Spinal cord (tissue), 10 donors: ENCODE data around the gene HNRNPH2. TPM values are rescaled to one million over a fixed set of nuclear protein-coding genes. Genes with fewer than 3 reads are reported as not detected.

Source experiments
- DNase-seq, 6 donors: peaks; one replicate each; pipeline versions ENCODE4 v3.0.0 to v3.0.0-alpha.2; 2013 to 2015; ENCODE audit warnings: low spot score in 6 of 6, low read depth in 4 of 6
- H3K27ac ChIP-seq: one replicate; pipeline ENCODE4 v1.5.1; 2013; ENCODE audit warnings: low read depth, low read length, control low read depth
- H3K27me3 ChIP-seq: one replicate; pipeline ENCODE4 v1.6.1; 2013; ENCODE audit warnings: low read length; ENCODE audit not compliant: control insufficient read depth, insufficient read depth
- H3K36me3 ChIP-seq: one replicate; pipeline ENCODE4 v1.6.1; 2013; ENCODE audit warnings: low read length; ENCODE audit not compliant: control insufficient read depth, insufficient read depth
- H3K4me1 ChIP-seq: one replicate; pipeline ENCODE4 v1.6.1; 2013; ENCODE audit warnings: low read length; ENCODE audit not compliant: control insufficient read depth, insufficient read depth
- H3K4me3 ChIP-seq: one replicate; pipeline ENCODE4 v1.5.1; 2013; ENCODE audit warnings: low read depth, low read length, control low read depth
- H3K9me3 ChIP-seq: one replicate; pipeline ENCODE4 v1.6.1; 2013; ENCODE audit warnings: low read length; ENCODE audit not compliant: control insufficient read depth, insufficient read depth
- WGBS: methylation state at CpG from one replicate; pipeline ENCODE4 v1.1.5; 2013; ENCODE audit warnings: missing lambda C conversion rate; ENCODE audit not compliant: insufficient coverage; 5-methylcytosine and 5-hydroxymethylcytosine counted together
- polyA plus RNA-seq, 2 donors: library from polyadenylated mRNA; unstranded; fragments of 120-200 nt; gene quantifications; one replicate each; pipeline ENCODE4 v1.2.1, GENCODE V29; 2013; ENCODE audit not compliant: insufficient read length in 2 of 2
- total RNA-seq, 2 donors: library from RNA; depleted of rRNA in 1 of 2; stranded (reverse); fragments of 120-200 nt in 1 of 2; fragments of >200 nt in 1 of 2; gene quantifications; one replicate each; pipeline versions ENCODE4 v1.2.3 to v1.2.4, GENCODE V29; 2013 to 2014
- donor health status: healthy.

Gene HNRNPH2
- total and polyA plus RNA-seq, 4 donors = 63.7 to 111 (median 85.8) TPM

DNA sequence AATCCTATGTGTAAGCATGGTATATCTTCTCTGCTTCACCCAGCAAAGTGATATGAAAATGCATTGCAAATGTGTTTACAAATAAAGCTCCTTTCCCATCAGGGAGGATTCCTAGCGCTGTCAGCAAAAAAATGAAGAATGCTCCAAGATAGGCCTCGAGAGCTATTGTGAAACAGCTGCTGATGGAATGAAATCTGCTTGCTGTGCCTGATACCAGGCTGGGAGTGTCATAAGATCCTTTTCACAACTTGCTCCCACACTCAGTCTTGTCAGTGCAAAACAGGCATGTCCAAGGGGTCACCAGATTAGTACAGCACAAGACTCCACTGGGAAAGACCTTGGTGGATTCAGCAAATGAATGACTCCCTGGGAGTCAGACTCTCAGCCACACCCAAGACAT lies 34.1 kb downstream of the HNRNPH2 start:
- no peak overlapping the region for H3K4me3 ChIP-seq
- H3K27me3 ChIP-seq = no peaks in the 10 kb centered on the region
- WGBS = 56% methylated on average over 1 of the region's 2 CpGs
- no peaks in the 10 kb centered on the region for H3K4me1 ChIP-seq
- DNase-seq = no peak
- H3K27ac ChIP-seq = no peak overlapping the region
- no peaks in the 10 kb centered on the region for H3K9me3 ChIP-seq
- no peaks in the 10 kb centered on the region for H3K36me3 ChIP-seq

DNA sequence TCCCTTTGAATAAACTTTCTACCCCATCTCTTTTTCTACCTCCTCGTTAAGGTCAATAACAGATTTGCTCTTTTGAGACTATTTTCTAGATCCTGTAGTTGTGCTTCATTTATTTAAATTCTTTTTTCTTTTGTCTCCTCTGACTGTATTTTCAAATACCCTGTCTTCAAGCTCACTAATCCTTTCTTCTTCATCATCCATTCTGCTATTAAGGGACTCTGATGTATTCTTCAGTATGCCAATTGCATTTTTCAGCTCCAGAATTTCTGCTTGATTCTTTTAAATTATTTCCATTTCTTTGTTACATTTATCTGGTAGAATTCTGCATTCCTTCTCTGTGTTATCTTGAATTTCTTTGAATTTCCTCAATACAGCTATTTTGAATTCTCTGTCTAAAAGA lies 41.3 kb downstream of the HNRNPH2 start:
- no CpG with 5 or more reads among the region's 1 CpG for WGBS
- Histone ChIP-seq H3K27ac (no peak overlapping the region), H3K36me3 (no peaks in the 10 kb centered on the region), H3K4me1 (no peaks in the 10 kb centered on the region), H3K4me3 (no peak overlapping the region), H3K27me3 (no peaks in the 10 kb centered on the region), H3K9me3 (no peaks in the 10 kb centered on the region)
- DNase-seq = no peak

DNA sequence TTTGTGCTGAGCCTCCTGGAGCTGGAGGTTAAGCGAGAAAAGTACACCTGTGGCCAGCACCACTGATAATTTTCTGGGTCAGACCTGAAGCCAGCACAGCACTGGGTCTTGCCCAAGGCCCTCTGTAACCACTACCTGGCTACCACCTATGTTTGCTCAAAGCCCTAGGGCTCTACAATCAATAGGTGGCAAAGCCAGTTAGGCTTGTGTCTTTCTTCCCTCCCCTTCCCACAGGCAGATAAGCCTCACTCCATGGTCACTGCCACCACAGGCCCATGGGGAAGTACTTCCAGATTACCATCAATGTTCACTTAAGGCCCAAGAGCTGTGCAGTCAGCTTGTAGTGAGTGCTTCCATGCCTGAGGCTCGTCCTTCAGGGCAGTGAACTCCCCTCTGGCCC lies 42.1 kb downstream of the HNRNPH2 start:
- WGBS = 53% methylated on average over 2 of the region's 2 CpGs
- DNase-seq = no peak
- H3K4me3 ChIP-seq = no peak overlapping the region

DNA sequence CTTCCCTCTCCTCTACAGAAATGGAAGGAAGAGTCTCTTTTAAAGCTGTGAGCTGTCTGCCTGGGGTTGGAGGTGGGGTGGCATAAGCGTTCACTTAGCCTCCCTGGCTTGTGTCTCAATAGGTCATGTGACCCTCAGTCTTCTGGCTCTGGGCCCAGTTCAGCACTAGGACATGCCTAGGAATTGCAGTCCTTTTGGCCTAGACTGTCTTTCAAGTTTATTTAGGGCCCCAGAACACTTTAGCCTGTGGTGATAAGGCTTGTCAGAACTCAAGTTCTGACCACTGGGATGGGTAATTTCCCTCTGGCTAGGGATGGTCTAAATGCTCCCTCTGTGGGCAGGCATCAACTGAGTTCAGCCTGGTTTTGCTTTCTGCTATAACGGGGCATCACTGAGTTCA lies 42.9 kb downstream of the HNRNPH2 start:
- Histone ChIP-seq H3K27ac (no peak overlapping the region), H3K4me1 (no peaks in the 10 kb centered on the region), H3K9me3 (no peaks in the 10 kb centered on the region), H3K4me3 (no peak overlapping the region), H3K27me3 (no peaks in the 10 kb centered on the region), H3K36me3 (no peaks in the 10 kb centered on the region)
- 43% methylated on average over 2 of the region's 2 CpGs for WGBS
- DNase-seq = no peak

More for the DNA sequence above, 42.1 kb downstream of the HNRNPH2 start:
- Histone ChIP-seq H3K27me3 (no peaks in the 10 kb centered on the region), H3K36me3 (no peaks in the 10 kb centered on the region), H3K4me1 (no peaks in the 10 kb centered on the region), H3K27ac (no peak overlapping the region), H3K9me3 (no peaks in the 10 kb centered on the region)

DNA sequence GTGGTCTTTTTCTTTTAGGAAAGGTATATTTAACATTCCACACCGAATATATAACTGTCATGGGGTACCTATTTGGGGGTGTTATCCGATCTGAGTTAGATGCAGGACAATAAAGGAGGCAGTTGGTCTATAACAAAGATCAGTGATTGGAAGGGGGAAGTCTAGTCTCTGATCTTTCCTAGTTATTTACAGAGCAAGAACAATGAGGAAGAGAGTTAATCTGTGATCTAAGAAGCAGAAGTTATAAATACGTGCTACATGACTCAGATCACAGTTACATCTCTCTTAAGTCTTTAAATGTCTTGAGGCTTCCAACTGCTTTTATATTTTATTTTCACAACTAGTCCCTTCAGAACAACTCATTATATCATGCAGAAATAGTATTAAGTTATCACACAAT lies 44.0 kb downstream of the HNRNPH2 start:
- Histone ChIP-seq H3K27ac (no peak overlapping the region), H3K27me3 (no peaks in the 10 kb centered on the region), H3K4me3 (no peak overlapping the region), H3K9me3 (no peaks in the 10 kb centered on the region), H3K36me3 (no peaks in the 10 kb centered on the region), H3K4me1 (no peaks in the 10 kb centered on the region)
- DNase-seq = no peak
- WGBS = no CpG with 5 or more reads among the region's 3 CpGs

DNA sequence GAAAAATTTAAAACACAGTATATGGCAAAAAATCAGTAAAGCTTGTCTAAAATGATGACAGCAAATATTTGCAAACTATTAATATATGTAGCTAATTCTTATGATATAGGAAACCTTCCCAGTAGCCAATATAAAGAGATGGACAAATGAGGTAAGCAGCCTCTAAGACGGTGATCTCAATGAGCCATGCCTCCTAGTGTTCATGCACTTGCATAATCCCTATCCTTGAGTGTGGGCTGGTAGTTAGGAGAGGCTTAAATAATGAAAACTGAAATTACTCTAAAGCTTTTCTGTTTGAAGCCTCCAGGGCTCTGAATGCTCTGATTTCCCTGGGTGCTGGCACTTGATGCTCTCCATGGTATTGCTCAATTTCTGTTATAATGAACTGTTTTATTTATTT lies 52.6 kb downstream of the HNRNPH2 start:
- no peak overlapping the region for H3K27ac ChIP-seq
- no CpG with 5 or more reads among the region's 1 CpG for WGBS
- no peaks in the 10 kb centered on the region for H3K27me3 ChIP-seq
- H3K4me1 ChIP-seq = no peaks in the 10 kb centered on the region
- no peaks in the 10 kb centered on the region for H3K9me3 ChIP-seq
- DNase-seq = no peak
- no peaks in the 10 kb centered on the region for H3K36me3 ChIP-seq
- H3K4me3 ChIP-seq = no peak overlapping the region

DNA sequence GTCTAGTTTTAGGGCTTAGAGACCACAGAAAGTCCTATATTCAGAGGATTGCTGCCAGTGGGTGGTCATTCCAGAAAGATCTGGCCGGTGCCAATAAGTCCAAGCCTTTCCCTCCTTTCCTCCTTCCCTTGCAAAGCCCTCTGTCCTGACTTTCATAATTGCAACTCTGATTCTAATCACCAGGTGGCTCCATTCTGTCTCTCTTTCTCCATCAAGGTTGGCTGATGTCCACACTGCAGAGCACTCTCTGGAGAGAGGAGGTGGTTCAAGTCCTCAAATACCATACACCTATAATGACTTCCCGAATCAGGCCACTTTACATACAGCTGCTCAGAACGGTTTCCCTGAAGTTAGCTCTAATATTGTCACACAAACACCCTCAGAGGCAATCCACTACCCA lies 54.9 kb downstream of the HNRNPH2 start:
- WGBS = 70% methylated on average over 2 of the region's 3 CpGs
- H3K4me1 ChIP-seq = no peaks in the 10 kb centered on the region
- no peaks in the 10 kb centered on the region for H3K9me3 ChIP-seq
- H3K27ac ChIP-seq = no peak overlapping the region
- H3K4me3 ChIP-seq = no peak overlapping the region
- DNase-seq = peak in 2 of 6 donors; percentile 1 to 18
- no peaks in the 10 kb centered on the region for H3K27me3 ChIP-seq
- no peaks in the 10 kb centered on the region for H3K36me3 ChIP-seq

Other genes with a start within 250 kb of the HNRNPH2 start
- 1 to 10 TPM; 4.2 to 9.8 TPM for gene DRP2, start 188.4 kb upstream of the HNRNPH2 start, total RNA-seq
- gene DRP2, start 188.4 kb upstream of the HNRNPH2 start, polyA plus RNA-seq = 10 to 100 TPM in 1 of 2 donors, 1 to 10 TPM in 1; 9.8 to 11.1 TPM
- under 1 TPM; 0.20 to 0.72 TPM for gene TAF7L, start 116.9 kb upstream of the HNRNPH2 start, total RNA-seq
- under 1 TPM; 0.24 TPM for gene TAF7L, start 116.9 kb upstream of the HNRNPH2 start, polyA plus RNA-seq
- 1 to 10 TPM; 4.2 to 5.7 TPM for gene TIMM8A, start 59.5 kb upstream of the HNRNPH2 start, total RNA-seq
- 10 to 100 TPM; 14.4 to 14.7 TPM for gene TIMM8A, start 59.5 kb upstream of the HNRNPH2 start, polyA plus RNA-seq
- 1 to 10 TPM; 4.1 to 7.3 TPM for gene BTK, start 22.0 kb upstream of the HNRNPH2 start, total RNA-seq
- 1 to 10 TPM; 4.1 to 6.2 TPM for gene BTK, start 22.0 kb upstream of the HNRNPH2 start, polyA plus RNA-seq
- 1,000 to 10,000 TPM in 1 of 2 donors, 100 to 1,000 TPM in 1; 166 to 1,311 TPM for gene RPL36A, start 17.2 kb upstream of the HNRNPH2 start, total RNA-seq
- gene RPL36A, start 17.2 kb upstream of the HNRNPH2 start, polyA plus RNA-seq = 100 to 1,000 TPM; 492 to 524 TPM
- 10 to 100 TPM; 21.4 to 32.7 TPM for gene GLA, start 297 bp upstream of the HNRNPH2 start, total RNA-seq
- 10 to 100 TPM; 29.1 to 29.5 TPM for gene GLA, start 297 bp upstream of the HNRNPH2 start, polyA plus RNA-seq
- 10 to 100 TPM; 15.9 to 16.6 TPM for gene ARMCX4, start 77.2 kb downstream of the HNRNPH2 start, total RNA-seq
- gene ARMCX4, start 77.2 kb downstream of the HNRNPH2 start, polyA plus RNA-seq = 10 to 100 TPM; 26.1 to 29.8 TPM
- 10 to 100 TPM; 54.4 to 60.0 TPM for gene ARMCX1, start 142.3 kb downstream of the HNRNPH2 start, total RNA-seq
- 10 to 100 TPM; 57.8 to 60.6 TPM for gene ARMCX1, start 142.3 kb downstream of the HNRNPH2 start, polyA plus RNA-seq
- gene ARMCX6, start 209.8 kb downstream of the HNRNPH2 start, total RNA-seq = 10 to 100 TPM; 33.3 to 74.4 TPM
- gene ARMCX6, start 209.8 kb downstream of the HNRNPH2 start, polyA plus RNA-seq = 10 to 100 TPM; 61.2 to 64.5 TPM
- gene ARMCX3, start 214.9 kb downstream of the HNRNPH2 start, total RNA-seq = 100 to 1,000 TPM in 1 of 2 donors, 10 to 100 TPM in 1; 89.8 to 114 TPM
- 100 to 1,000 TPM; 110 to 142 TPM for gene ARMCX3, start 214.9 kb downstream of the HNRNPH2 start, polyA plus RNA-seq